GM12873 (cell line): ENCODE results near the gene SMYD3.

ENCODE experiments used
- CTCF ChIP-seq: IDR thresholded peaks from 2 replicates; pipeline ENCODE4 v1.5.1; 2012; ENCODE audit warnings: low read depth, mild to moderate bottlenecking, moderate library complexity, low read length, control low read depth; ENCODE audit not compliant: insufficient read depth; ENCODE audit errors: missing control alignments

Gene SMYD3

GRCh38 chr1:245968775-245969174, 538.3 kb downstream of the SMYD3 start:
- TF ChIP-seq CTCF: no peak

GRCh38 chr1:245965398-245965797, 541.7 kb downstream of the SMYD3 start:
- no peak for TF ChIP-seq CTCF

- no peak for TF ChIP-seq CTCF
Measured at GRCh38 chr1:245963649-245964048, 543.4 kb downstream of the SMYD3 start.

GRCh38 chr1:245962453-245962852, 544.6 kb downstream of the SMYD3 start:
- TF ChIP-seq CTCF: no peak

DNA sequence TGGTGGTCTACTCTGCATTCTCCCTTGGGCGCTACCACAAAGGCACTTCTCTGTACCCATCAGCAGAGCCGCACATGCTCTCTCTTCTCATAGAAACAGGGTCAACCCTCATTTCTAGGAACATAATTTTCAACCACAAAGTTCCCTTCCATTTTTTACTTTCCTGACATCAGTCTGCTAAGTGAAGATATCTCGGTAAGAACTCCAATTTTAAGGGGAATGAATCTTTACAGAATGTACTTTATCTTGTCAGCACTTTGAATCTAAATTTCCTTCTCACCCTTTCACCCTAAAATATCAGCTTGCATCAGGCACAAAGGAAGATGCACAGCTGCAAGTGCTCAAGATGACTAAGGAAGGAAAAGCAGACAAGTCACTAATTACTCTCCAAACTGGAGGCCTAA, 545.9 kb downstream of the SMYD3 start:
- no peak for TF ChIP-seq CTCF

DNA sequence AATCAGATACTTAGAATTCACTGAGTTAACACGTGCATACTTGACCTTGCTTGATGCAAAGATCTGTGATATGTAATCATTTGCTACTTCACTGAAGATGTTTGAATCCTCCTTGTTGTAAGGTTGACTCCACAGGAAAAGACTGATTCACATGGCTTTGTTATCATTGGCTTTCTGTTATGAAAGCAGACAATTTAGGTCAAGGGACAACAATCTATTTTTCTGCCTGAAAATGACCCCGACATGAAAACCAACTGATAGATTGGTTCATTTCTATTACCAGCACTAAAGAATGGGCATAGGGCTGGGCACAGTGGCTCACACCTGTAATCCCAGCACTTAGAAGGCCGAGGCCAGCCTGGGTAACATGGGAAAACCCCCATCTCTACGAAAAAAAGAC, 546.9 kb downstream of the SMYD3 start:
- TF ChIP-seq CTCF: no peak

DNA sequence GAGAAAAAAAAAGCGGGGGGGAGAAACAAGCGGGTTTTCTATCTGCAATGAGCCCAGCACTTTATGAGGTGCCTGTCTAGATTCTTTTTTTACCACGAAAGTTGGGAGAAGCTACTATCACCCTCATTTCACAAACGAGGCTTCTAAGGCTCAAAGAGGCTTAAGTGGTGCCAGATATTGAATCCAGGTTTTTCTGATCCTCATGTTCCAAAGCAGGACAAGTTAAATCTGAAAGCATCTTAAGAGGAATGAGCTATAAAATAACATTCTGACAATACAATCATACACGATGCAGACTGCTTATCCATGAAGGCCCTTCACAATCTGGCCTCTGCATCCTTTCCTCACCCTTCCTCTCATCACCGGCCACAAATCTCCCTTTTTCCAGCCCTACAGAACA, 549.1 kb downstream of the SMYD3 start:
- TF ChIP-seq CTCF: no peak

- TF ChIP-seq CTCF: no peak
Measured at GRCh38 chr1:245957427-245957826, 549.7 kb downstream of the SMYD3 start.
